KOPT-K1 (cell line): ENCODE measurements around the gene PRAMEF27.
"Not testable (repeated sequence)": the region's sequence is repeated elsewhere in the genome, so short reads cannot be mapped to it uniquely, and the experiment has no call there.

ENCODE experiments used
- H3K27ac ChIP-seq: fragments of 200-600 bp; sonication (generic); 2 replicates; pipeline ENCODE4 v1.5.1; 2016; ENCODE audit warnings: antibody characterized with exemption, mild to moderate bottlenecking, low read depth, low read length; ENCODE audit not compliant: poor library complexity, severe bottlenecking
- H3K36me3 ChIP-seq: fragments of 200-600 bp; sonication (generic); 2 replicates; pipeline ENCODE4 v1.5.1; 2017; ENCODE audit warnings: antibody characterized with exemption, mild to moderate bottlenecking, low read length, moderate library complexity; ENCODE audit not compliant: insufficient read depth
- H3K9me3 ChIP-seq: fragments of 200-600 bp; sonication (generic); 2 replicates; pipeline ENCODE4 v1.5.1; 2017; ENCODE audit warnings: antibody characterized with exemption, low read length, mild to moderate bottlenecking; ENCODE audit not compliant: insufficient read depth, poor library complexity, severe bottlenecking

Gene PRAMEF27

GRCh38 chr1:13056475-13056874 lies at the start of gene PRAMEF27:
Gene PRAMEF27, minus strand, starts transcription at chr1:13056575. Its CDS starts 2,916 bp downstream, at chr1:13053659.
- not testable (repeated sequence) for H3K27ac ChIP-seq, H3K36me3 ChIP-seq, H3K9me3 ChIP-seq

GRCh38 chr1:13070474-13070873 lies 14.1 kb upstream of the PRAMEF27 start, which contains the start of gene PRAMEF25:
Gene PRAMEF25, plus strand, starts transcription at chr1:13070774. Its CDS starts 2,920 bp downstream, at chr1:13073694.
- H3K9me3 ChIP-seq, H3K36me3 ChIP-seq, H3K27ac ChIP-seq: not testable (repeated sequence)

GRCh38 chr1:13019846-13020245 lies 36.5 kb downstream of the PRAMEF27 start:
- not testable (repeated sequence) for H3K9me3 ChIP-seq, H3K27ac ChIP-seq, H3K36me3 ChIP-seq

GRCh38 chr1:13011932-13012331 lies 44.4 kb downstream of the PRAMEF27 start:
- H3K9me3 ChIP-seq, H3K27ac ChIP-seq, H3K36me3 ChIP-seq: not testable (repeated sequence)

- H3K36me3 ChIP-seq, H3K27ac ChIP-seq, H3K9me3 ChIP-seq: not testable (repeated sequence)
These were observed 47.0 kb downstream of the PRAMEF27 start for GRCh38 chr1:13009348-13009747.

GRCh38 chr1:13005732-13006131 lies 50.6 kb downstream of the PRAMEF27 start:
- H3K36me3 ChIP-seq, H3K27ac ChIP-seq, H3K9me3 ChIP-seq: not testable (repeated sequence)
